ENCODE results near the gene CCDC12.

DNA sequence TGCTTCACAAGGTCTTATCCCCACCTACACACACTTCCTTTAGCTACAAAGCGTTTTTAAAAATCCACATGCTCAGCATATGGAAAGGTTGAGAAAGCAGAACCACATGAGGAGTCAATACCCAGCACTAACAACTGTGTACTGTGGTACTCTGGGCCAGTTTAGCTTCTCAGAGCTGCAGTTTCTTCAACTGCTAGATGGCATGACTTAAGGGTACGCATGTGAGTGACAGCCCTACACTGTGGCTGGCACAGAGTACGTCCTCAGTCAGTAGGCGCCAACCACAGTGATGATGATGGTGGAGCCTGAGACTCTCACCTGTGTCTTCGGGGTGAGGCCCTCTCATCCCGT is 17.4 kb downstream of the CCDC12 start:
- TF ChIP-seq EZH2 (IDR thresholded peaks at IDR 0.05) (no peak), POLR2AphosphoS5 (IDR thresholded peaks at IDR 0.05; ENCODE audit: borderline replicate concordance, low read depth, low read length) (no peak), FOXP2 (optimal IDR thresholded peaks at IDR 0.05; ENCODE audit: control extremely low read depth, extremely low read length, insufficient read depth) (no peak)

Data from SK-N-MC (cell line).